ENCODE data around the gene UST. TPM values are rescaled to one million over a fixed set of nuclear protein-coding genes. Genes with fewer than 3 reads are reported as not detected.

The UST gene
- total RNA-seq, 1 experiment from 2014 or later, result 6.1 TPM

GRCh38 chr6:149057464-149057840 lies 310.6 kb downstream of the UST start:
- intact Hi-C loops (cut with micrococcal nuclease), result no loop called here
- POLR2A ChIA-PET, result no interaction called here

GRCh38 chr6:149059557-149059956 lies 312.7 kb downstream of the UST start:
- ATAC-seq, result no peak
- peaks cover 0 to 4% of the 10 kb centered on the region in 2 experiments; a peak in 2 of 4 replicates for H3K4me1 ChIP-seq (ENCODE audit: control insufficient read depth in 1 of 2, insufficient read depth in 2 of 2, low read length in 2 of 2)
- no peaks in the 10 kb centered on the region for H3K79me2 ChIP-seq (ENCODE audit: insufficient read depth, low read length)
- no peaks in the 10 kb centered on the region for H3K36me3 ChIP-seq (ENCODE audit: control insufficient read depth in 1 of 2, insufficient read depth in 2 of 2, low read length in 2 of 2)
- RAD21 ChIA-PET (ENCODE audit: low non-redundant PET in 1 of 2, low total read pairs in 2 of 2, uncharacterized antibody in 2 of 2, unreplicated experiment in 2 of 2), result no interaction called here
- intact Hi-C loops (cut with micrococcal nuclease), result no loop called here
- no TSS peak for BruUV-seq (replicated peaks)
- POLR2A ChIA-PET, result no interaction called here
- no peak overlapping the region for H3K27ac ChIP-seq (ENCODE audit: low read depth, low read length)
- H2AFZ ChIP-seq (ENCODE audit: low read depth, low read length, poor library complexity, severe bottlenecking), result no peak overlapping the region
- no peaks in the 10 kb centered on the region for H4K20me1 ChIP-seq (ENCODE audit: insufficient read depth)
- H3K27me3 ChIP-seq (ENCODE audit: insufficient read depth, low read length), result no peaks in the 10 kb centered on the region
- TF ChIP-seq CBX3 (IDR thresholded peaks at IDR 0.05; ENCODE audit: low read depth) (no peak), ZNF274 (IDR thresholded peaks at IDR 0.05; ENCODE audit: low read depth, low read length) (no peak), EGR1 (IDR thresholded peaks at IDR 0.05; ENCODE audit: low read depth) (no peak), RAD21 (IDR thresholded peaks at IDR 0.05; ENCODE audit: low read depth) (no peak), REST (IDR thresholded peaks at IDR 0.05; ENCODE audit: low read depth) (no peak), EZH2phosphoT487 (IDR thresholded peaks at IDR 0.05; ENCODE audit: borderline replicate concordance) (no peak)
- no peaks in the 10 kb centered on the region for H3K9me3 ChIP-seq (ENCODE audit: control insufficient read depth in 1 of 2, insufficient read depth in 1 of 2, low read depth in 1 of 2, low read length in 2 of 2)
- DNase-seq (ENCODE audit: low read depth, low spot score), result no peak
- CTCF ChIA-PET, result no interaction called here
- no peaks in the 10 kb centered on the region for H3K9me2 ChIP-seq (ENCODE audit: insufficient read depth)
- no peak overlapping the region for H3K4me2 ChIP-seq (ENCODE audit: low read length)
- no peak overlapping the region for H3K9ac ChIP-seq (ENCODE audit: low read length)
- no peak overlapping the region for H3K4me3 ChIP-seq (replicated peaks in 1 of 2; ENCODE audit: low read depth in 1 of 2, low read length in 2 of 2)

More at GRCh38 chr6:149057464-149057840, 310.6 kb downstream of the UST start:
- Histone ChIP-seq H3K9me2 (ENCODE audit: insufficient read depth) (no peaks in the 10 kb centered on the region), H3K36me3 (ENCODE audit: control insufficient read depth in 1 of 2, insufficient read depth in 2 of 2, low read length in 2 of 2) (no peaks in the 10 kb centered on the region), H3K4me3 (replicated peaks in 1 of 2; ENCODE audit: low read depth in 1 of 2, low read length in 2 of 2) (no peak overlapping the region), H3K27me3 (ENCODE audit: insufficient read depth, low read length) (no peaks in the 10 kb centered on the region), H3K4me1 (ENCODE audit: control insufficient read depth in 1 of 2, insufficient read depth in 2 of 2, low read length in 2 of 2) (peaks cover 0 to 4% of the 10 kb centered on the region in 2 experiments; a peak in 2 of 4 replicates), H4K20me1 (ENCODE audit: insufficient read depth) (no peaks in the 10 kb centered on the region), H3K9me3 (ENCODE audit: control insufficient read depth in 1 of 2, insufficient read depth in 1 of 2, low read depth in 1 of 2, low read length in 2 of 2) (no peaks in the 10 kb centered on the region), H3K4me2 (ENCODE audit: low read length) (no peak overlapping the region), H3K27ac (ENCODE audit: low read depth, low read length) (no peak overlapping the region), H3K9ac (ENCODE audit: low read length) (no peak overlapping the region), H3K79me2 (ENCODE audit: insufficient read depth, low read length) (no peaks in the 10 kb centered on the region), H2AFZ (ENCODE audit: low read depth, low read length, poor library complexity, severe bottlenecking) (no peak overlapping the region)
- DNase-seq (ENCODE audit: low read depth, low spot score), result no peak
- ChIA-PET CTCF (no interaction called here), RAD21 (ENCODE audit: low non-redundant PET in 1 of 2, low total read pairs in 2 of 2, uncharacterized antibody in 2 of 2, unreplicated experiment in 2 of 2) (no interaction called here)
- ATAC-seq, result no peak
- TF ChIP-seq POLR2A (IDR thresholded peaks at IDR 0.05; ENCODE audit: borderline replicate concordance, extremely low read depth, insufficient read depth, insufficient read length) (no peak), SIN3A (IDR thresholded peaks at IDR 0.05; ENCODE audit: low read depth) (no peak), CBX3 (IDR thresholded peaks at IDR 0.05; ENCODE audit: low read depth) (no peak), RAD21 (IDR thresholded peaks at IDR 0.05; ENCODE audit: low read depth) (no peak), ZFX (IDR thresholded peaks at IDR 0.05) (no peak), MAX (IDR thresholded peaks at IDR 0.05) (no peak), FOSL1 (IDR thresholded peaks at IDR 0.05; ENCODE audit: low read depth) (no peak), ZNF274 (IDR thresholded peaks at IDR 0.05; ENCODE audit: low read depth, low read length) (no peak)
- BruUV-seq (replicated peaks), result no TSS peak
